Activated CD4-positive, alpha-beta T cell treated with anti-CD3 and anti-CD28 coated beads for 4 hours (primary cell): Measurements from ENCODE around the gene WDR5B.
"Not testable (repeated sequence)": the region's sequence is repeated elsewhere in the genome, so short reads cannot be mapped to it uniquely, and the experiment has no call there.

ENCODE experiments used
- DNase-seq, 2 donors: peaks; one replicate each; pipeline ENCODE4 v3.0.0-alpha.2; 2020

WDR5B gene

GRCh38 chr3:122407946-122408345, 7.9 kb downstream of the WDR5B start:
- DNase-seq = no peak

GRCh38 chr3:122406198-122406597, 9.7 kb downstream of the WDR5B start:
- no peak for DNase-seq

- no peak for DNase-seq
Measured at GRCh38 chr3:122405015-122405414, 10.8 kb downstream of the WDR5B start.

- DNase-seq = no peak
Measured at GRCh38 chr3:122403489-122403888, 12.4 kb downstream of the WDR5B start.

- DNase-seq = no peak
Measured at GRCh38 chr3:122398920-122399319, 16.9 kb downstream of the WDR5B start.

GRCh38 chr3:122397201-122397600, 18.7 kb downstream of the WDR5B start:
- DNase-seq = no peak

GRCh38 chr3:122396511-122396910, 19.4 kb downstream of the WDR5B start:
- no peak for DNase-seq

- no peak for DNase-seq
Measured at GRCh38 chr3:122395582-122395981, 20.3 kb downstream of the WDR5B start.

- no peak for DNase-seq
Measured at GRCh38 chr3:122394173-122394572, 21.7 kb downstream of the WDR5B start.

GRCh38 chr3:122392868-122393844, 22.7 kb downstream of the WDR5B start:
- peak in 1 of 2 donors; percentile 7 for DNase-seq

GRCh38 chr3:122391681-122392446, 24.0 kb downstream of the WDR5B start:
- DNase-seq = no peak

GRCh38 chr3:122390665-122391064, 25.2 kb downstream of the WDR5B start:
- DNase-seq = no peak

- no peak for DNase-seq
Measured at GRCh38 chr3:122389892-122390291, 26.0 kb downstream of the WDR5B start.

- DNase-seq = no peak
Measured at GRCh38 chr3:122389197-122389596, 26.7 kb downstream of the WDR5B start.

GRCh38 chr3:122387709-122388108, 28.2 kb downstream of the WDR5B start:
- DNase-seq = no peak

- DNase-seq = peak; percentile 91
Measured at GRCh38 chr3:122383771-122384697, 31.8 kb downstream of the WDR5B start, which contains the start of gene FAM162A. Gene FAM162A (plus strand): TSS chr3:122384182. CDS start chr3:122384266, 84 bp downstream.

GRCh38 chr3:122382888-122383666, 32.8 kb downstream of the WDR5B start, which contains the start of gene MIX23:
Gene MIX23 (minus strand): TSS chr3:122383231. CDS start chr3:122383224, 7 bp downstream.
- peak; percentile 83 to 87 for DNase-seq

- DNase-seq = no peak
Measured at GRCh38 chr3:122377975-122378374, 37.9 kb downstream of the WDR5B start.

GRCh38 chr3:122374034-122374433, 41.8 kb downstream of the WDR5B start:
- no peak for DNase-seq

GRCh38 chr3:122366379-122366749, 49.5 kb downstream of the WDR5B start:
- no peak for DNase-seq

- DNase-seq = not testable (repeated sequence)
Measured at GRCh38 chr3:122365582-122366378, 50.1 kb downstream of the WDR5B start.
